ENCODE results near the gene APLN.

Gene APLN

DNA sequence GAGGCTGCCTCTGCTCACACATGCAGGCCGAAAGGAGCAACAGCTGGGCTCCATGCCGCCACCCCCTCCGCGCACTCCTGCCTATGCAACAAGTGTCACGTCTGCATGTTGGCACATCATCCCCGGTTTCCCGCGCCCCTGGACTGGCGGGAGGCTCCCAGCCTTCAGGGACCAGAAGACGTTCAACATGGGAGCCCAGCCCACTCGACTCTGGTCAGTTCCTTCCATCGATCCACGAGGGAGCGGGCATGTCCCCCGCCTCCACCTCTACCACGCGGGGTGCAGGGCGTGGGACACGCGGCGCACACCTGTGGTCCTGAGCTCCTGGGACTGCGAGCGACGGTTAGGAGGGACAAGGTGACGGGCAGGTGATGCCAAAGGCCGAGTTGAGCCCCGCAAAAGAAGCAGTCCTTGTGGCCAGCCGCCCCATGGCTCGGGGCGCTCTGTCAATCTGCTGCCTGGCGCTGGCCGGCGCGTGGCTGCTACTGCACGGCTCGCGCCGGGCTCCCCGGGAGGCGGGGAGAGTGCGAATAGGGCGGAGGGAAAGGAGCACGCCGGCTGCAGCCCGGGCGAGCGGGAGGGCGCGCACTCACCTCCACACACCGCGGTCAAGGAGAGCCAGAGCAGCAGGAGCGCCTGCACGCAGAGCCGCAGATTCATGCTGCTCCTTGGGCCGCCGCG, 645 bp downstream of the APLN start (continued):
- TF ChIP-seq, protein P1, sequence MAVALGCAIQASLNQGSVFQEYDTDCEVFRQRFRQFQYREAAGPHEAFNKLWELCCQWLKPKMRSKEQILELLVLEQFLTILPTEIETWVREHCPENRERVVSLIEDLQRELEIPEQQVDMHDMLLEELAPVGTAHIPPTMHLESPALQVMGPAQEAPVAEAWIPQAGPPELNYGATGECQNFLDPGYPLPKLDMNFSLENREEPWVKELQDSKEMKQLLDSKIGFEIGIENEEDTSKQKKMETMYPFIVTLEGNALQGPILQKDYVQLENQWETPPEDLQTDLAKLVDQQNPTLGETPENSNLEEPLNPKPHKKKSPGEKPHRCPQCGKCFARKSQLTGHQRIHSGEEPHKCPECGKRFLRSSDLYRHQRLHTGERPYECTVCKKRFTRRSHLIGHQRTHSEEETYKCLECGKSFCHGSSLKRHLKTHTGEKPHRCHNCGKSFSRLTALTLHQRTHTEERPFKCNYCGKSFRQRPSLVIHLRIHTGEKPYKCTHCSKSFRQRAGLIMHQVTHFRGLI (tag by site-specific recombination; IDR thresholded peaks at IDR 0.05) = no peak
- TF ChIP-seq ZNF341 (tag by site-specific recombination; IDR thresholded peaks at IDR 0.05; ENCODE audit: low read depth) (peak; percentile 26; the same call in 1 of the 2 replicates), ZNF18 (tag by site-specific recombination; IDR thresholded peaks at IDR 0.05) (no peak), EGR2 (tag by site-specific recombination; IDR thresholded peaks at IDR 0.05; ENCODE audit: low read depth) (0 out of 2 replicates have a peak, but pooled peaks have one; percentile 11), WT1 (tag by site-specific recombination; IDR thresholded peaks at IDR 0.05) (no peak), ZNF280C (tag by site-specific recombination; IDR thresholded peaks at IDR 0.05) (no peak), ZNF626 (tag by site-specific recombination; IDR thresholded peaks at IDR 0.05) (no peak), ELK4 (IDR thresholded peaks at IDR 0.05; ENCODE audit: borderline replicate concordance, low read depth, low read length) (no peak), ZNF433 (tag by site-specific recombination; IDR thresholded peaks at IDR 0.05; ENCODE audit: low read depth) (no peak), ZNF561 (tag by site-specific recombination; IDR thresholded peaks at IDR 0.05; ENCODE audit: borderline replicate concordance) (no peak), ZNF560 (tag by site-specific recombination; IDR thresholded peaks at IDR 0.05; ENCODE audit: borderline replicate concordance) (no peak), ZNF280D (tag by site-specific recombination; IDR thresholded peaks at IDR 0.05) (no peak), ZNF311 (tag by site-specific recombination; IDR thresholded peaks at IDR 0.05; ENCODE audit: borderline replicate concordance) (no peak), MEIS1 (CRISPR knock-in tag; IDR thresholded peaks at IDR 0.05; ENCODE audit: borderline replicate concordance) (no peak), ZSCAN4 (tag by site-specific recombination; IDR thresholded peaks at IDR 0.05) (no peak), ZNF555 (tag by site-specific recombination; conservative IDR thresholded peaks at IDR 0.05) (no peak), ZBTB17 (tag by site-specific recombination; IDR thresholded peaks at IDR 0.05) (peak; percentile 73), SP3 (tag by site-specific recombination; IDR thresholded peaks at IDR 0.05) (peak; percentile 19; the same call in 1 of the 2 replicates), ZXDB (tag by site-specific recombination; IDR thresholded peaks at IDR 0.05) (no peak)
- TF ChIP-seq, protein P2, sequence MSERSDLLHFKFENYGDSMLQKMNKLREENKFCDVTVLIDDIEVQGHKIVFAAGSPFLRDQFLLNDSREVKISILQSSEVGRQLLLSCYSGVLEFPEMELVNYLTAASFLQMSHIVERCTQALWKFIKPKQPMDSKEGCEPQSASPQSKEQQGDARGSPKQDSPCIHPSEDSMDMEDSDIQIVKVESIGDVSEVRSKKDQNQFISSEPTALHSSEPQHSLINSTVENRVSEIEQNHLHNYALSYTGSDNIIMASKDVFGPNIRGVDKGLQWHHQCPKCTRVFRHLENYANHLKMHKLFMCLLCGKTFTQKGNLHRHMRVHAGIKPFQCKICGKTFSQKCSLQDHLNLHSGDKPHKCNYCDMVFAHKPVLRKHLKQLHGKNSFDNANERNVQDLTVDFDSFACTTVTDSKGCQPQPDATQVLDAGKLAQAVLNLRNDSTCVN (tag by site-specific recombination; optimal IDR thresholded peaks at IDR 0.05) = peak; percentile 77
- TF ChIP-seq, protein P3, sequence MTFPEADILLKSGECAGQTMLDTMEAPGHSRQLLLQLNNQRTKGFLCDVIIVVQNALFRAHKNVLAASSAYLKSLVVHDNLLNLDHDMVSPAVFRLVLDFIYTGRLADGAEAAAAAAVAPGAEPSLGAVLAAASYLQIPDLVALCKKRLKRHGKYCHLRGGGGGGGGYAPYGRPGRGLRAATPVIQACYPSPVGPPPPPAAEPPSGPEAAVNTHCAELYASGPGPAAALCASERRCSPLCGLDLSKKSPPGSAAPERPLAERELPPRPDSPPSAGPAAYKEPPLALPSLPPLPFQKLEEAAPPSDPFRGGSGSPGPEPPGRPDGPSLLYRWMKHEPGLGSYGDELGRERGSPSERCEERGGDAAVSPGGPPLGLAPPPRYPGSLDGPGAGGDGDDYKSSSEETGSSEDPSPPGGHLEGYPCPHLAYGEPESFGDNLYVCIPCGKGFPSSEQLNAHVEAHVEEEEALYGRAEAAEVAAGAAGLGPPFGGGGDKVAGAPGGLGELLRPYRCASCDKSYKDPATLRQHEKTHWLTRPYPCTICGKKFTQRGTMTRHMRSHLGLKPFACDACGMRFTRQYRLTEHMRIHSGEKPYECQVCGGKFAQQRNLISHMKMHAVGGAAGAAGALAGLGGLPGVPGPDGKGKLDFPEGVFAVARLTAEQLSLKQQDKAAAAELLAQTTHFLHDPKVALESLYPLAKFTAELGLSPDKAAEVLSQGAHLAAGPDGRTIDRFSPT (tag by site-specific recombination; IDR thresholded peaks at IDR 0.05) = no peak
- TF ChIP-seq, protein P4, sequence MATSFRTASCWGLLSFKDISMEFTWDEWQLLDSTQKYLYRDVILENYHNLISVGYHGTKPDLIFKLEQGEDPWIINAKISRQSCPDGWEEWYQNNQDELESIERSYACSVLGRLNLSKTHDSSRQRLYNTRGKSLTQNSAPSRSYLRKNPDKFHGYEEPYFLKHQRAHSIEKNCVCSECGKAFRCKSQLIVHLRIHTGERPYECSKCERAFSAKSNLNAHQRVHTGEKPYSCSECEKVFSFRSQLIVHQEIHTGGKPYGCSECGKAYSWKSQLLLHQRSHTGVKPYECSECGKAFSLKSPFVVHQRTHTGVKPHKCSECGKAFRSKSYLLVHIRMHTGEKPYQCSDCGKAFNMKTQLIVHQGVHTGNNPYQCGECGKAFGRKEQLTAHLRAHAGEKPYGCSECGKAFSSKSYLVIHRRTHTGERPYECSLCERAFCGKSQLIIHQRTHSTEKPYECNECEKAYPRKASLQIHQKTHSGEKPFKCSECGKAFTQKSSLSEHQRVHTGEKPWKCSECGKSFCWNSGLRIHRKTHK (tag by site-specific recombination; IDR thresholded peaks at IDR 0.05) = no peak
